ENCODE measurements around the gene MYOC.

MYOC gene

DNA sequence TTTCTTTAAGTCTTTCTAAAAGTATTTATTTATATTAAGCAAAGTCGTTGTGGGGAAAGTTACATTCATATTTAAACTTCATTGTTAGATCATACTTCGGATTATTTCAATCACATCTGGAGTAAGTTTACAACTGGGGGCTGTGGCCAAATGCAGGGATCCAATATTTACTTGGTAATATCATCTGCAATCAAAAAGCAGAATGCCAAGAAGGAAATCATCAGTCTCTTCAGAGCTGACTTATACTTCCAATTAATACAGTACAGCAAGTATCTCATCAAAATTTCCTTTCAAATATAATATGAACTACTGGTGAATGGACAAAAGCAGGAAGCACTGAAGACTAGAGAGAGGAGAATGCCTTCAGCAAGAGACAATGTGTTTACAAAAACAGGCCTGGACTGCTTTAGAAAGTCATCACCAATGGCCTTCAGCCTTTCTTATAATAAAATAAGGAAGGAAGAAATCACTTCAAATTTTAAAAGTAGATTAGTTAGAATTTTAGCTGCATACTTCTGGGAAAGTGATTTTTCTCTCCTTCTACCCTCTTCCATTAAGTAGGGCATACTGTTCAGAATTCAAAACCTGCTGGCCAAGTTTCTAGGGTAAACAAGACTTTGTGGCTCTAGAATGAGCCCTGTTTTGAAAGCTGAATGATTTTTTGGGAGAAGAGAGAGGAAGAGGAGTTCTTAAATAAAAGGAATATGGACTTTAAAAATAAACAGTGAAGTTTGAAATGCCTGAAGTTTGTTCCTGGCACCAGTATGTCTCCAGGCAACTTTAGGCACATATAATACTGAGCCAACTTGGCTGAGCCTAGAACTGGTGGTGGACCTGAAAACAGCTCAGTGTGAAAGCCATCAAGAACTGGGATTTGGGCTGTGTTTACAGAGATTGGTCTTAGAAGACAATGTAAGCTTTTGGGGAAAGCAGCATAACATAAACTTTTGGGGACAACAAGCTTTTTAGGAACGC, 22.2 kb upstream of the MYOC start:
- TF ChIP-seq CTCF (IDR thresholded peaks at IDR 0.05; ENCODE audit: extremely low read depth, insufficient read depth, missing control alignments) = no peak
- in situ Hi-C loops (cut with MboI; ENCODE audit: low pct_unique_long_range_greater_than_20kb, low sequenced_read_pairs, unreplicated experiment) = no loop called here

GRCh38 chr1:171670739-171671138, 18.3 kb upstream of the MYOC start:
- no peak for TF ChIP-seq CTCF (IDR thresholded peaks at IDR 0.05; ENCODE audit: extremely low read depth, insufficient read depth, missing control alignments)
- in situ Hi-C loops (cut with MboI; ENCODE audit: low pct_unique_long_range_greater_than_20kb, low sequenced_read_pairs, unreplicated experiment) = no loop called here
- no peak for DNase-seq (ENCODE audit: low spot score)

More for the DNA sequence above, 22.2 kb upstream of the MYOC start:
- DNase-seq (ENCODE audit: low spot score) = no peak

DNA sequence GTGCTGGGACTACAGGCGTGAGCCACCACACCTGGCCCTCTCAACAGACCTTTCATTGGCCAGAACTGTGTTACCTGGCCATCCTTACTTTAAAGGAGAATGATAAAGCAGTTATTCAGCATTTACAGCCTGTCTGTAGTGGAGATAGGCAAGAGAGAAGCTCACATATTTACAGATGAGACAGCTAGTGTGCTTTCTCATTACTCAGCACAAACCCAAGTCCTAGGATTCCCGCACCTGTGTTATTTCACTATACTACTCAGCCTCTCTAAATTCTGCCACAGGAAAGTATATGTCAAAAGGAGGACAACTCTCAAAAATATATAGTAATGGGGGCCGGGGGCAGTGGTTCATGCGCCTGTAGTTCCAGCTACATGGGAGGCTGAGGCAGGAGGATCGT, 15.9 kb upstream of the MYOC start:
- no peak for DNase-seq (ENCODE audit: low spot score)
- in situ Hi-C loops (cut with MboI; ENCODE audit: low pct_unique_long_range_greater_than_20kb, low sequenced_read_pairs, unreplicated experiment) = no loop called here
- TF ChIP-seq CTCF (IDR thresholded peaks at IDR 0.05; ENCODE audit: extremely low read depth, insufficient read depth, missing control alignments) = no peak

- TF ChIP-seq CTCF (IDR thresholded peaks at IDR 0.05; ENCODE audit: extremely low read depth, insufficient read depth, missing control alignments) = no peak
- DNase-seq (ENCODE audit: low spot score) = no peak
- in situ Hi-C loops (cut with MboI; ENCODE audit: low pct_unique_long_range_greater_than_20kb, low sequenced_read_pairs, unreplicated experiment) = no loop called here
Observed at GRCh38 chr1:171666114-171666769, 13.8 kb upstream of the MYOC start.

GRCh38 chr1:171664976-171665375, 12.5 kb upstream of the MYOC start:
- TF ChIP-seq CTCF (IDR thresholded peaks at IDR 0.05; ENCODE audit: extremely low read depth, insufficient read depth, missing control alignments) = no peak
- no peak for DNase-seq (ENCODE audit: low spot score)
- in situ Hi-C loops (cut with MboI; ENCODE audit: low pct_unique_long_range_greater_than_20kb, low sequenced_read_pairs, unreplicated experiment) = no loop called here

DNA sequence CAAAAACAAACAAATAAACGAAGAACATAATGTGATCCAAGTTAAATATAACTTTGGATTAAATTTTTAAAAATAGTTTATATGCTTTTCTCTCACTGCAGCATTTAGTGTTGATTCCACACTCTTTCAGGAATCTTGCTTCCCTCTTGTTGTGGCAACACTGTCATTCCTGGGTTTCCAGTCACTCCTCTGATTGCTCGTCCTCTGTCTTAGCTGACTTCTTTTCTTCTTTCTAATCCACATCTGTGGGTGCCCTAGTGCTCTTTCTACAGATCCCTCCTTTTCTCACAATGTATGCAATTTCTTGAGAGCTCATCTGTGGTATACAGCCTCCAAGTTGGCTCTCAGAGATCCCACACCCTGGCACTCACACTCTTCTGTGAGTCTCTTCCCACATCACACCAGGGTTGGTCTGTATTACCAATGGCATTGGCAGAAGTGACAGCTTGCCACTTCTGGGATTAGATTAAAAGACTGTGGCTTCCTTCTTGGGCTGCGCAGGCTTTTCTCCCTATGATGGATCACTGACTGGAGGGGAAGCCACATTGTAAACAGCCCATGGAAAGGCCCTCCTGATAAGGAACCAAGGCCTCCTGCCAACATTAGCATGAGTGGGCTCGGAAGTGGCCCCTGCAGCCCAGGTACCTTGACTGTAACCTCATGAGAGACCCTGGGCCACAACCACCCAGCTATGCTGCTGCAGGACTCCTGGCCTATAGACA, 11.5 kb upstream of the MYOC start:
- in situ Hi-C loops (cut with MboI; ENCODE audit: low pct_unique_long_range_greater_than_20kb, low sequenced_read_pairs, unreplicated experiment) = no loop called here
- no peak for DNase-seq (ENCODE audit: low spot score)
- TF ChIP-seq CTCF (IDR thresholded peaks at IDR 0.05; ENCODE audit: extremely low read depth, insufficient read depth, missing control alignments) = no peak

Measured in GM13977 (cell line).